CD4-positive, CD25-positive, alpha-beta regulatory T cell (primary cell): ENCODE data around the gene TET1. TPM values are rescaled to one million over a fixed set of nuclear protein-coding genes. Genes with fewer than 3 reads are reported as not detected.
A peak's percentile ranks its signal among the peaks of the same experiment; 100 is the strongest.
"Not testable (repeated sequence)": the region's sequence is repeated elsewhere in the genome, so short reads cannot be mapped to it uniquely, and the experiment has no call there.

Experiments
- ATAC-seq, 2 donors: fragments of 150-1000 bp; cut with Tn5 transposase; one replicate each; pipeline ENCODE4 v1.10.0; 2021; ENCODE audit warnings: low read depth in 2 of 2, moderate number of reproducible peaks in 2 of 2, moderate library complexity in 1 of 2
- DNase-seq, 3 donors: peaks; one replicate each; pipeline versions ENCODE4 v3.0.0 to v3.0.0-alpha.2; 2012 to 2022; ENCODE audit warnings: mixed read lengths in 1 of 3
- H3K27ac ChIP-seq: one replicate; pipeline ENCODE4 v1.7.0; 2013; ENCODE audit warnings: mild to moderate bottlenecking, low read length; ENCODE audit not compliant: insufficient read depth, poor library complexity, severe bottlenecking
- H3K27me3 ChIP-seq: one replicate; pipeline ENCODE4 v1.7.0; 2013; ENCODE audit warnings: low read length; ENCODE audit not compliant: control insufficient read depth, insufficient read depth
- H3K36me3 ChIP-seq: one replicate; pipeline ENCODE4 v1.7.0; 2013; ENCODE audit warnings: mild to moderate bottlenecking, low read length, moderate library complexity; ENCODE audit not compliant: control insufficient read depth, insufficient read depth
- H3K4me1 ChIP-seq: 2 replicates; pipeline ENCODE4 v1.7.0; 2013; ENCODE audit warnings: mild to moderate bottlenecking, low read length; ENCODE audit not compliant: insufficient read depth, control insufficient read depth, poor library complexity, severe bottlenecking
- H3K4me3 ChIP-seq: one replicate; pipeline ENCODE4 v1.7.0; 2013; ENCODE audit warnings: low read depth, mild to moderate bottlenecking, low read length, moderate library complexity
- H3K9me3 ChIP-seq, 2 experiments: 1 replicate in 1 of 2; 2 replicates in 1 of 2; pipeline ENCODE4 v1.7.0; 2013; ENCODE audit warnings: low read length in 2 of 2, mild to moderate bottlenecking in 1 of 2, moderate library complexity in 1 of 2; ENCODE audit not compliant: control insufficient read depth in 2 of 2
- H3K27ac Mint-ChIP-seq, 3 donors: one replicate each; pipeline ENCODE4 v1.8.0; 2020 to 2022; ENCODE audit warnings: mild to moderate bottlenecking in 3 of 3, mixed read lengths in 3 of 3, moderate library complexity in 2 of 3
- H3K27me3 Mint-ChIP-seq: one replicate; pipeline ENCODE4 v1.8.0; 2022; ENCODE audit warnings: mild to moderate bottlenecking, mixed read lengths
- H3K36me3 Mint-ChIP-seq: one replicate; pipeline ENCODE4 v1.8.0; 2020; ENCODE audit warnings: mixed read lengths
- H3K4me1 Mint-ChIP-seq, 4 donors: one replicate each; pipeline ENCODE4 v1.8.0; 2020 to 2022; ENCODE audit warnings: mixed read lengths in 4 of 4, mild to moderate bottlenecking in 1 of 4
- H3K4me3 Mint-ChIP-seq, 4 donors: one replicate each; pipeline ENCODE4 v1.8.0; 2020 to 2022; ENCODE audit warnings: mild to moderate bottlenecking in 4 of 4, mixed read lengths in 4 of 4, moderate library complexity in 3 of 4
- H3K9me3 Mint-ChIP-seq, 7 donors: one replicate each; pipeline ENCODE4 v1.8.0; 2020 to 2022; ENCODE audit warnings: mixed read lengths in 7 of 7, mild to moderate bottlenecking in 3 of 7, moderate library complexity in 2 of 7
- polyA plus RNA-seq, 4 donors: library from polyadenylated mRNA; unstranded; fragments of 300-500 nt; fragmentation: Illumina TruSeq; gene quantifications; one replicate each; pipeline ENCODE4 v1.2.3, GENCODE V29; 2021
- total RNA-seq: library from RNA; stranded (reverse); gene quantifications from one replicate; pipeline ENCODE4 v1.2.3, GENCODE V29; 2022

Gene TET1
- total and polyA plus RNA-seq, 5 donors from 2014 or later, result 0.95 to 4.3 (median 1.6) TPM

GRCh38 chr10:68566351-68566750, 6.2 kb downstream of the TET1 start:
- DNase-seq (no peak), ATAC-seq (no peak)
- Mint-ChIP-seq H3K36me3 (no peaks in the 10 kb centered on the region), H3K4me1 (peaks cover 0 to 17% (median 13%) of the 10 kb centered on the region in 4 donors), H3K27me3 (peaks cover 64% of the 10 kb centered on the region), H3K9me3 (peaks cover 0 to 2% (median 0%) of the 10 kb centered on the region in 7 donors), H3K27ac (no peak overlapping the region), H3K4me3 (no peak overlapping the region)
- H3K4me3 ChIP-seq, result no peak overlapping the region
- no peaks in the 10 kb centered on the region for H3K36me3 ChIP-seq
- H3K27ac ChIP-seq, result no peak overlapping the region
- H3K27me3 ChIP-seq, result peaks cover 13% of the 10 kb centered on the region
- no peaks in the 10 kb centered on the region for H3K9me3 ChIP-seq
- peaks cover 9% of the 10 kb centered on the region for H3K4me1 ChIP-seq

GRCh38 chr10:68566955-68567354, 6.8 kb downstream of the TET1 start:
- Histone ChIP-seq H3K9me3 (no peaks in the 10 kb centered on the region), H3K4me3 (no peak overlapping the region), H3K27ac (no peak overlapping the region), H3K4me1 (peaks cover 3% of the 10 kb centered on the region), H3K27me3 (peaks cover 13% of the 10 kb centered on the region), H3K36me3 (no peaks in the 10 kb centered on the region)
- Mint-ChIP-seq H3K4me1 (peaks cover 0 to 13% (median 10%) of the 10 kb centered on the region in 4 donors), H3K36me3 (no peaks in the 10 kb centered on the region), H3K9me3 (peaks cover 0 to 2% (median 0%) of the 10 kb centered on the region in 7 donors), H3K4me3 (no peak overlapping the region), H3K27me3 (peaks cover 59% of the 10 kb centered on the region), H3K27ac (no peak overlapping the region)
- DNase-seq (no peak), ATAC-seq (no peak)

- Histone ChIP-seq H3K27ac (no peak overlapping the region), H3K27me3 (peaks cover 5% of the 10 kb centered on the region), H3K9me3 (no peaks in the 10 kb centered on the region), H3K36me3 (no peaks in the 10 kb centered on the region), H3K4me1 (no peaks in the 10 kb centered on the region), H3K4me3 (no peak overlapping the region)
- no peaks in the 10 kb centered on the region for H3K9me3 Mint-ChIP-seq
- peaks cover 17% of the 10 kb centered on the region for H3K27me3 Mint-ChIP-seq
- H3K27ac Mint-ChIP-seq, result no peak overlapping the region
- H3K4me1 Mint-ChIP-seq, result no peaks in the 10 kb centered on the region
- ATAC-seq (no peak), DNase-seq (no peak)
- no peaks in the 10 kb centered on the region for H3K36me3 Mint-ChIP-seq
- no peak overlapping the region for H3K4me3 Mint-ChIP-seq
Measured at GRCh38 chr10:68572151-68572550, 12.0 kb downstream of the TET1 start.

GRCh38 chr10:68574051-68574450, 13.9 kb downstream of the TET1 start:
- H3K4me1 ChIP-seq, result no peaks in the 10 kb centered on the region
- no peak overlapping the region for H3K4me3 ChIP-seq
- no peak overlapping the region for H3K27ac ChIP-seq
- Mint-ChIP-seq H3K4me3 (no peak overlapping the region), H3K9me3 (no peaks in the 10 kb centered on the region), H3K27ac (peak overlapping the region in 2 of 3 donors; percentile 9 to 14), H3K36me3 (no peaks in the 10 kb centered on the region), H3K27me3 (peaks cover 5% of the 10 kb centered on the region), H3K4me1 (no peaks in the 10 kb centered on the region)
- H3K9me3 ChIP-seq, result no peaks in the 10 kb centered on the region
- DNase-seq (no peak), ATAC-seq (no peak)
- H3K36me3 ChIP-seq, result no peaks in the 10 kb centered on the region
- peaks cover 5% of the 10 kb centered on the region for H3K27me3 ChIP-seq

GRCh38 chr10:68576118-68576517, 16.0 kb downstream of the TET1 start:
- H3K27ac Mint-ChIP-seq, result no peak overlapping the region
- H3K36me3 Mint-ChIP-seq, result no peaks in the 10 kb centered on the region
- no peak overlapping the region for H3K4me3 Mint-ChIP-seq
- DNase-seq (no peak), ATAC-seq (no peak)
- H3K4me1 ChIP-seq, result no peaks in the 10 kb centered on the region
- no peak overlapping the region for H3K27ac ChIP-seq
- H3K9me3 Mint-ChIP-seq, result no peaks in the 10 kb centered on the region
- no peak overlapping the region for H3K4me3 ChIP-seq
- H3K36me3 ChIP-seq, result no peaks in the 10 kb centered on the region
- H3K9me3 ChIP-seq, result no peaks in the 10 kb centered on the region
- H3K4me1 Mint-ChIP-seq, result no peaks in the 10 kb centered on the region
- peaks cover 5% of the 10 kb centered on the region for H3K27me3 ChIP-seq
- H3K27me3 Mint-ChIP-seq, result peaks cover 5% of the 10 kb centered on the region

GRCh38 chr10:68578974-68579373, 18.8 kb downstream of the TET1 start:
- H3K27me3 Mint-ChIP-seq, result no peaks in the 10 kb centered on the region

GRCh38 chr10:68584187-68584586, 24.1 kb downstream of the TET1 start:
- not testable (repeated sequence) for H3K4me3 Mint-ChIP-seq, H3K4me3 ChIP-seq, H3K36me3 ChIP-seq, H3K36me3 Mint-ChIP-seq, DNase-seq, H3K27ac Mint-ChIP-seq, H3K9me3 Mint-ChIP-seq, H3K27ac ChIP-seq, H3K9me3 ChIP-seq, H3K27me3 Mint-ChIP-seq, ATAC-seq, H3K27me3 ChIP-seq, H3K4me1 Mint-ChIP-seq, H3K4me1 ChIP-seq

More at GRCh38 chr10:68578974-68579373, 18.8 kb downstream of the TET1 start:
- Histone ChIP-seq H3K9me3 (no peaks in the 10 kb centered on the region), H3K27me3 (no peaks in the 10 kb centered on the region), H3K4me3 (no peak overlapping the region), H3K27ac (no peak overlapping the region), H3K4me1 (no peaks in the 10 kb centered on the region), H3K36me3 (no peaks in the 10 kb centered on the region)
- ATAC-seq (no peak), DNase-seq (no peak)
- Mint-ChIP-seq H3K36me3 (no peaks in the 10 kb centered on the region), H3K27ac (no peak overlapping the region), H3K9me3 (no peaks in the 10 kb centered on the region), H3K4me1 (no peaks in the 10 kb centered on the region), H3K4me3 (no peak overlapping the region)

- Histone ChIP-seq H3K36me3 (no peaks in the 10 kb centered on the region), H3K9me3 (no peaks in the 10 kb centered on the region), H3K27me3 (no peaks in the 10 kb centered on the region), H3K4me1 (no peaks in the 10 kb centered on the region), H3K27ac (no peak overlapping the region), H3K4me3 (no peak overlapping the region)
- Mint-ChIP-seq H3K9me3 (no peaks in the 10 kb centered on the region), H3K27me3 (no peaks in the 10 kb centered on the region), H3K36me3 (no peaks in the 10 kb centered on the region), H3K4me3 (no peak overlapping the region), H3K4me1 (peaks cover 0 to 8% (median 0%) of the 10 kb centered on the region in 4 donors), H3K27ac (no peak overlapping the region)
- ATAC-seq (no peak), DNase-seq (no peak)
Measured at GRCh38 chr10:68586606-68587305, 26.6 kb downstream of the TET1 start.
